PC-9 (cell line): ENCODE measurements around the gene DUS3L. TPM values are rescaled to one million over a fixed set of nuclear protein-coding genes. Genes with fewer than 3 reads are reported as not detected.

Experiments used
- BruUV-seq: library from RNA; stranded (reverse); fragments of 400-500 nt; replicated peaks from 2 replicates; lab custom pipeline; 2021; lab: Mats Ljungman, UMichigan
- CTCF ChIA-PET: fragments of 300-600 bp; sonication (Branson Sonifier 250); formaldehyde crosslinking; loops from one replicate; lab custom pipeline; 2022; ENCODE audit warnings: antibody characterized with exemption; lab: Charles Lee
- POLR2A ChIA-PET: fragments of 300-600 bp; sonication (Branson Sonifier 250); formaldehyde crosslinking; loops from one replicate; lab custom pipeline; 2022; ENCODE audit warnings: antibody characterized with exemption; ENCODE audit not compliant: unreplicated experiment; lab: Charles Lee
- DNase-seq, 2 experiments: peaks; one replicate each; pipeline versions ENCODE4 v3.0.0 to v3.0.0-alpha.2; 2015 to 2022; ENCODE audit warnings: mixed read lengths in 1 of 2
- H2AFZ ChIP-seq: fragments of 200-600 bp; sonication (generic); 2 replicates; pipeline ENCODE4 v1.8.1; 2017; ENCODE audit warnings: antibody characterized with exemption
- H3F3A ChIP-seq: fragments of 200-600 bp; sonication (generic); 2 replicates; pipeline ENCODE4 v1.8.1; 2017; ENCODE audit warnings: antibody characterized with exemption, mild to moderate bottlenecking, low read depth; ENCODE audit not compliant: insufficient read depth
- H3K27ac ChIP-seq: fragments of 200-600 bp; sonication (generic); 2 replicates; pipeline ENCODE4 v1.6.1; 2016; ENCODE audit warnings: mixed run types
- H3K27me3 ChIP-seq: fragments of 200-600 bp; sonication (generic); 2 replicates; pipeline ENCODE4 v1.6.1; 2016; ENCODE audit warnings: low read depth, mixed run types; ENCODE audit not compliant: insufficient read depth
- H3K36me3 ChIP-seq: fragments of 200-600 bp; sonication (generic); 2 replicates; pipeline ENCODE4 v1.6.1; 2016; ENCODE audit warnings: low read depth, mixed run types
- H3K4me1 ChIP-seq: fragments of 200-600 bp; sonication (generic); replicated peaks from 2 replicates; pipeline ENCODE4 v1.6.1; 2016; ENCODE audit warnings: mixed run types; ENCODE audit not compliant: insufficient read depth
- H3K4me2 ChIP-seq: fragments of 200-600 bp; sonication (generic); 2 replicates; pipeline ENCODE4 v1.6.1; 2017; ENCODE audit warnings: mixed run types
- H3K4me3 ChIP-seq: fragments of 200-600 bp; sonication (generic); 2 replicates; pipeline ENCODE4 v1.6.1; 2016; ENCODE audit warnings: mixed run types
- H3K79me2 ChIP-seq: fragments of 200-600 bp; sonication (generic); 2 replicates; pipeline ENCODE4 v1.6.1; 2017; ENCODE audit warnings: low read depth, mixed run types
- H3K9me2 ChIP-seq: fragments of 200-600 bp; sonication (generic); 2 replicates; pipeline ENCODE4 v1.8.1; 2017; ENCODE audit warnings: mild to moderate bottlenecking; ENCODE audit not compliant: insufficient read depth
- H3K9me3 ChIP-seq: fragments of 200-600 bp; sonication (generic); 2 replicates; pipeline ENCODE4 v1.8.1; 2016; ENCODE audit warnings: low read depth; ENCODE audit not compliant: insufficient read depth
- H4K20me1 ChIP-seq: fragments of 200-600 bp; sonication (generic); 2 replicates; pipeline ENCODE4 v1.8.1; 2017; ENCODE audit not compliant: insufficient read depth
- CTCF ChIP-seq: fragments of 200-600 bp; sonication (generic); conservative IDR thresholded peaks from 2 replicates; pipeline ENCODE4 v1.6.1; 2017; ENCODE audit warnings: mixed run types, antibody characterized with exemption, mild to moderate bottlenecking, moderate library complexity
- EZH2 ChIP-seq: fragments of 200-600 bp; sonication (generic); IDR thresholded peaks from 2 replicates; pipeline ENCODE4 v1.8.0; 2017; ENCODE audit warnings: antibody characterized with exemption, low read depth
- intact Hi-C: fragments of 100-400 bp; cut with micrococcal nuclease; formaldehyde crosslinking; loops from one replicate; pipeline ENCODE4 v1.10.0; 2022; ENCODE audit not compliant: unreplicated experiment
- total RNA-seq: library from RNA; stranded (reverse); gene quantifications from 2 replicates; pipeline ENCODE4 v1.2.3, GENCODE V29; 2021

Gene DUS3L
- total RNA-seq, 1 experiment from 2014 or later: 27.1 TPM

DNA sequence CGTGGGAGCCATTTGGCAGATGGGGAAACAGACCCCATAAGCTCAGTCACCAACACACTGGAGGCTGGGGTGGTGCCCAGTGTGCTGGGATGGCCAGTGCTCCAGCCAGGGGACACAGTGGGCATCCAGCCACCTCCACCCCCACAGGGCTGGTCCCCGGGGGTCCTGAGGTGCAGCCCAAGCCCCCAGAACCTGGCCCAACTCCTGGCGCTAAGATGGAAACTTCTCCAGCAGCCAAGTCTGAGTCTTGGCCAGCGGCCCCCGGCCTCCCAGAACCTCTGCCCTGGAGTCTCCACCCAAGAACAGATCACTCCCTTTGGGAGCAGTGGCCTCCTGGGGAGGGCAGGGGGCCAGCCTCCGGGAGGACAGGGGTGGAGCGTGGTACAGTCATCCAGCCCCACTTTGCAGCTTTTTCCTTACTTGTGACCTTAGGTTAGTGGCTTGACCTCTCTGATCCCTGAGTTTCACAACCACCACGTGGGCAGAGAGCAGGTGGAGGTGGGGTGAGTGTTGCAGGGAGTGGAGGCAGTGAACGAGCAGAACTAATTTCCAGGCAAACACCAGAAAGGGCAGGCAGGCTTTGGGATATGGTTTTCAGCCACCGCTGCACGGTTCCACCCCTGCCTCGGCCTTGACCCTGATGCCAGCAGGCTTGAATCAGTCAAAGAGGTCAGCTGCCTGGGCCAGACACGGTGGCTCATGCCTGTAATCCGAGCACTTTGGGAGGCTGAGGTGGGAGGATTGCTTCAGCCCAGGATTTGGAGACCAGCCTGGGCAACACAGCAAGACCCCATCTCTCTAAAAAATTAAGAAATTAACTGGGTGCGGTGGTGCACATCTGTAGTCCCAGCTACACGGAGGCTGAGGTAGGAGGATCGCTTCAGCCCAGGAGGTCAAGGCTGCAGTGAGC is 9.7 kb upstream of the DUS3L start:
- no peaks in the 10 kb centered on the region for H3K4me1 ChIP-seq
- POLR2A ChIA-PET: no interaction called here

GRCh38 chr19:5799247-5800241 is 8.6 kb upstream of the DUS3L start:
- CTCF ChIA-PET: no interaction called here
- no TSS peak for BruUV-seq

More for the DNA sequence above, 9.7 kb upstream of the DUS3L start:
- Histone ChIP-seq H3K9me2 (no peaks in the 10 kb centered on the region), H4K20me1 (no peaks in the 10 kb centered on the region), H3K4me2 (no peak overlapping the region), H3F3A (no peaks in the 10 kb centered on the region), H3K36me3 (no peaks in the 10 kb centered on the region), H3K9me3 (no peaks in the 10 kb centered on the region), H2AFZ (no peak overlapping the region), H3K4me3 (no peak overlapping the region), H3K79me2 (no peaks in the 10 kb centered on the region), H3K27me3 (0 out of 2 replicates have a peak, but pooled peaks cover 2% of the 10 kb centered on the region), H3K27ac (no peak overlapping the region)
- intact Hi-C loops: loop anchor here (10.0 kb wide), 2 partner anchors 184 to 224 kb away; no protein-coding TSS in a partner anchor
- BruUV-seq: no TSS peak
- CTCF ChIA-PET: no interaction called here
- no peak for DNase-seq
- no peak for TF ChIP-seq EZH2
- no peak for TF ChIP-seq CTCF

More at GRCh38 chr19:5799247-5800241, 8.6 kb upstream of the DUS3L start:
- POLR2A ChIA-PET: interaction anchor here (0.6 kb wide), 1 partner anchor 75 kb away, joined by 4 read pairs; no protein-coding TSS in a partner anchor
- H3K4me2 ChIP-seq: no peak overlapping the region
- no peak for TF ChIP-seq CTCF
- TF ChIP-seq EZH2: no peak
- DNase-seq: no peak
- intact Hi-C loops: loop anchor here (10.0 kb wide), 2 partner anchors 185 to 225 kb away; no protein-coding TSS in a partner anchor
- H3K27me3 ChIP-seq: no peaks in the 10 kb centered on the region
- no peaks in the 10 kb centered on the region for H3K79me2 ChIP-seq
- H3K4me3 ChIP-seq: no peak overlapping the region
- no peaks in the 10 kb centered on the region for H3K4me1 ChIP-seq
- no peaks in the 10 kb centered on the region for H3K36me3 ChIP-seq
- no peaks in the 10 kb centered on the region for H4K20me1 ChIP-seq
- H3F3A ChIP-seq: no peaks in the 10 kb centered on the region; the same call in 1 of the 2 replicates
- no peak overlapping the region for H3K27ac ChIP-seq
- H3K9me2 ChIP-seq: no peaks in the 10 kb centered on the region
- H3K9me3 ChIP-seq: no peaks in the 10 kb centered on the region
- no peak overlapping the region for H2AFZ ChIP-seq
